Measurements from ENCODE around the gene GORAB. TPM values are rescaled to one million over a fixed set of nuclear protein-coding genes. Genes with fewer than 3 reads are reported as not detected.

GORAB gene
- total and polyA plus RNA-seq, 2 of the 8 experiments (the other 6 are each of a cell fraction or from before 2014, with no cell fraction given): 4.0 to 9.6 TPM

- Histone ChIP-seq H3K27ac (ENCODE audit: low read depth, low read length) (no peak overlapping the region), H4K8ac (ENCODE audit: extremely low read depth, insufficient read depth, low read length) (no peak overlapping the region), H3K4me3 (ENCODE audit: extremely low read depth in 1 of 4, insufficient read depth in 2 of 4, low read depth in 3 of 4, low read length in 4 of 4) (no peak overlapping the region), H3K4ac (replicated peaks; ENCODE audit: insufficient read length, low read depth, low read length) (no peak overlapping the region), H3K56ac (replicated peaks; ENCODE audit: insufficient read length, low read depth, low read length) (no peak overlapping the region), H3K14ac (ENCODE audit: insufficient read length) (no peak overlapping the region), H3K9me3 (ENCODE audit: insufficient read depth in 2 of 2, low read depth in 1 of 2, low read length in 1 of 2) (peaks cover 3 to 10% of the 10 kb centered on the region in 2 experiments; a peak in 3 of 4 replicates), H3K4me2 (ENCODE audit: insufficient read depth in 1 of 2, low read depth in 2 of 2, low read length in 2 of 2) (no peak overlapping the region), H4K91ac (replicated peaks; ENCODE audit: insufficient read length, low read length) (no peak overlapping the region), H4K20me1 (replicated peaks in 1 of 2; ENCODE audit: control insufficient read depth in 1 of 2, insufficient read depth in 2 of 2, low read length in 2 of 2) (no peaks in the 10 kb centered on the region), H3K4me1 (replicated peaks in 1 of 4; ENCODE audit: control insufficient read depth in 3 of 4, insufficient read depth in 4 of 4, low read length in 3 of 4) (no peaks in the 10 kb centered on the region; a peak in 1 of 7 replicates), H3K23ac (ENCODE audit: insufficient read length) (no peak overlapping the region), H3K23me2 (ENCODE audit: low read depth, low read length) (no peaks in the 10 kb centered on the region), H2AFZ (ENCODE audit: low read length) (no peak overlapping the region), H3K9ac (replicated peaks in 1 of 4; ENCODE audit: extremely low read depth in 1 of 4, low read depth in 3 of 4, low read length in 3 of 4) (no peak overlapping the region), H2BK5ac (ENCODE audit: low read depth, low read length) (no peak overlapping the region), H4K5ac (ENCODE audit: insufficient read length, low read depth, low read length) (no peak overlapping the region), H2BK20ac (ENCODE audit: low read length) (no peak overlapping the region), H3K79me1 (ENCODE audit: low read depth, low read length) (no peaks in the 10 kb centered on the region), H3K79me2 (ENCODE audit: control insufficient read depth in 1 of 2, insufficient read depth in 2 of 2, low read length in 2 of 2) (no peaks in the 10 kb centered on the region), H2AK5ac (ENCODE audit: low read depth, low read length) (no peak overlapping the region), H3K36me3 (ENCODE audit: control insufficient read depth in 2 of 4, insufficient read depth in 4 of 4, low read length in 3 of 4) (no peaks in the 10 kb centered on the region), H3K27me3 (replicated peaks in 1 of 4; ENCODE audit: control insufficient read depth in 3 of 4, extremely low read depth in 1 of 4, insufficient read depth in 3 of 4, low read length in 3 of 4) (no peaks in the 10 kb centered on the region), H2BK15ac (ENCODE audit: low read length) (no peak overlapping the region), H2BK12ac (ENCODE audit: low read depth, low read length) (no peak overlapping the region), H2BK120ac (replicated peaks; ENCODE audit: low read depth, low read length) (no peak overlapping the region), H3K18ac (ENCODE audit: extremely low read depth, low read length) (no peak overlapping the region)
- 90% methylated on average over 5 of the region's 5 CpGs; no CpG with 5 or more reads in 1 of the 2 experiments for WGBS, 2 experiments (ENCODE audit: extremely low coverage in 1 of 2, insufficient coverage in 1 of 2, insufficient read length in 1 of 2, insufficient replicate concordance in 2 of 2, low coverage in 1 of 2, low lambda C conversion rate in 2 of 2, missing lambda C conversion rate in 1 of 2)
- ChIA-PET CTCF (ENCODE audit: partially characterized antibody) (no interaction called here), POLR2A (ENCODE audit: partially characterized antibody) (no interaction called here)
- DNase-seq (ENCODE audit: low read depth in 1 of 2, low spot score in 2 of 2) (no peak), FAIRE-seq (no peak)
- TF ChIP-seq RAD21 (IDR thresholded peaks at IDR 0.05 in 1 of 2, conservative IDR thresholded peaks at IDR 0.05 in 1 of 2; ENCODE audit: low read depth in 2 of 2, low read length in 2 of 2): no peak
- TF ChIP-seq SAP30 (IDR thresholded peaks at IDR 0.05; ENCODE audit: insufficient read depth, insufficient replicate concordance, low read length): no peak
- no peak for TF ChIP-seq PHF8 (conservative IDR thresholded peaks at IDR 0.05; ENCODE audit: low read depth, low read length)
- TF ChIP-seq SIRT6 (IDR thresholded peaks at IDR 0.05; ENCODE audit: low read length): no peak
- no peak for TF ChIP-seq HDAC6 (IDR thresholded peaks at IDR 0.05; ENCODE audit: low read depth, low read length)
- no peak for TF ChIP-seq RNF2 (IDR thresholded peaks at IDR 0.05; ENCODE audit: borderline replicate concordance, low read depth, low read length, missing control alignments, poor library complexity, severe bottlenecking)
- TF ChIP-seq CTBP2 (IDR thresholded peaks at IDR 0.05; ENCODE audit: borderline replicate concordance, insufficient read depth, insufficient read length, low read length): no peak
- TF ChIP-seq BACH1 (IDR thresholded peaks at IDR 0.05; ENCODE audit: low read length): no peak
- TF ChIP-seq POLR2A (IDR thresholded peaks at IDR 0.05; ENCODE audit: control extremely low read depth in 1 of 2, low read depth in 2 of 2, low read length in 2 of 2): no peak
- TF ChIP-seq KDM1A (IDR thresholded peaks at IDR 0.05; ENCODE audit: borderline replicate concordance, low read length): no peak
- no peak for TF ChIP-seq NRF1 (IDR thresholded peaks at IDR 0.05; ENCODE audit: low read depth, low read length)
- no peak for TF ChIP-seq POLR2AphosphoS5 (IDR thresholded peaks at IDR 0.05; ENCODE audit: low read depth, low read length)
- TF ChIP-seq SIX5 (IDR thresholded peaks at IDR 0.05; ENCODE audit: low read depth, low read length): no peak
- no peak for TF ChIP-seq GABPA (IDR thresholded peaks at IDR 0.05; ENCODE audit: borderline replicate concordance, insufficient read depth, low read length)
Observed at GRCh38 chr1:170596701-170597100, 64.7 kb downstream of the GORAB start.

Measured in H1 (cell line).